ENCODE measurements around the gene RAET1G.
"Not testable (repeated sequence)": the region's sequence is repeated elsewhere in the genome, so short reads cannot be mapped to it uniquely, and the experiment has no call there.

Gene RAET1G

GRCh38 chr6:149933036-149933435, 10.1 kb upstream of the RAET1G start:
- DNase-seq (ENCODE audit: low spot score) = no peak

GRCh38 chr6:149931501-149931900, 8.6 kb upstream of the RAET1G start:
- ChIA-PET CTCF (no interaction called here), POLR2A (ENCODE audit: low non-redundant PET) (no interaction called here)
- H3K27ac ChIP-seq = no peak overlapping the region
- no peak for TF ChIP-seq CTCF (conservative IDR thresholded peaks at IDR 0.05; ENCODE audit: low read depth)
- DNase-seq (ENCODE audit: low spot score) = no peak

More at GRCh38 chr6:149933036-149933435, 10.1 kb upstream of the RAET1G start:
- ChIA-PET CTCF (interaction anchor here (0.8 kb wide), 1 partner anchor 99 kb away, joined by 4 read pairs; no protein-coding TSS in a partner anchor), POLR2A (ENCODE audit: low non-redundant PET) (no interaction called here)
- no peak for TF ChIP-seq CTCF (conservative IDR thresholded peaks at IDR 0.05; ENCODE audit: low read depth)
- no peak overlapping the region for H3K27ac ChIP-seq

- no peak for DNase-seq (ENCODE audit: low spot score)
- ChIA-PET CTCF (no interaction called here), POLR2A (ENCODE audit: low non-redundant PET) (no interaction called here)
- no peak overlapping the region for H3K27ac ChIP-seq
- 0 out of 2 replicates have a peak, but pooled peaks have one; percentile 13 for TF ChIP-seq CTCF (conservative IDR thresholded peaks at IDR 0.05; ENCODE audit: low read depth)
Observed at GRCh38 chr6:149929422-149929821, 6.5 kb upstream of the RAET1G start.

- DNase-seq (ENCODE audit: low spot score); POLR2A ChIA-PET (ENCODE audit: low non-redundant PET); H3K27ac ChIP-seq: not testable (repeated sequence)
- CTCF ChIA-PET = interaction anchor here (0.9 kb wide), 1 partner anchor 76 kb away, joined by 3 read pairs; no protein-coding TSS in a partner anchor
Observed at GRCh38 chr6:149927025-149927424, 4.1 kb upstream of the RAET1G start.

- peak; percentile 94 for TF ChIP-seq CTCF (conservative IDR thresholded peaks at IDR 0.05; ENCODE audit: low read depth)
- DNase-seq (ENCODE audit: low spot score) = peak; percentile 73
- H3K27ac ChIP-seq = peak overlapping the region; percentile 36
- POLR2A ChIA-PET (ENCODE audit: low non-redundant PET) = no interaction called here
- CTCF ChIA-PET = interaction anchor here (0.9 kb wide), 1 partner anchor 75 kb away, joined by 3 read pairs; no protein-coding TSS in a partner anchor
Observed at GRCh38 chr6:149925974-149926777, 3.3 kb upstream of the RAET1G start.

GRCh38 chr6:149925253-149925973, 2.5 kb upstream of the RAET1G start:
- peak overlapping the region; percentile 36 for H3K27ac ChIP-seq
- ChIA-PET POLR2A (ENCODE audit: low non-redundant PET) (no interaction called here), CTCF (interaction anchor here (1.4 kb wide), 1 partner anchor 85 kb away, joined by 6 read pairs; no protein-coding TSS in a partner anchor)
- DNase-seq (ENCODE audit: low spot score) = no peak
- no peak for TF ChIP-seq CTCF (conservative IDR thresholded peaks at IDR 0.05; ENCODE audit: low read depth)

GRCh38 chr6:149924933-149925252, 2.0 kb upstream of the RAET1G start:
- peak overlapping the region; percentile 36; the same call in 1 of the 2 replicates for H3K27ac ChIP-seq
- no peak for DNase-seq (ENCODE audit: low spot score)
- CTCF ChIA-PET = interaction anchor here (1.4 kb wide), 1 partner anchor 85 kb away, joined by 6 read pairs; no protein-coding TSS in a partner anchor
- POLR2A ChIA-PET (ENCODE audit: low non-redundant PET) = no interaction called here
- TF ChIP-seq CTCF (conservative IDR thresholded peaks at IDR 0.05; ENCODE audit: low read depth) = no peak
